KMS-11 (cell line): ENCODE data around the gene SECISBP2.

ENCODE experiments used
- H2AFZ ChIP-seq: fragments of 200-600 bp; sonication (generic); 2 replicates; pipeline ENCODE4 v1.6.1; 2016; ENCODE audit warnings: antibody characterized with exemption, mixed run types, low read depth
- H3K27ac ChIP-seq: fragments of 200-600 bp; sonication (generic); 2 replicates; pipeline ENCODE4 v1.6.1; 2016; ENCODE audit warnings: mild to moderate bottlenecking, mixed run types
- H3K27me3 ChIP-seq: fragments of 200-600 bp; sonication (generic); 2 replicates; pipeline ENCODE4 v1.6.1; 2017; ENCODE audit warnings: mild to moderate bottlenecking, low read depth, mixed run types, moderate library complexity; ENCODE audit not compliant: insufficient read depth
- H3K36me3 ChIP-seq: fragments of 200-600 bp; sonication (generic); 2 replicates; pipeline ENCODE4 v1.6.1; 2017; ENCODE audit warnings: mild to moderate bottlenecking, mixed run types; ENCODE audit not compliant: insufficient read depth
- H3K4me1 ChIP-seq: fragments of 200-600 bp; sonication (generic); 2 replicates; pipeline ENCODE4 v1.6.1; 2016; ENCODE audit warnings: mild to moderate bottlenecking, low read depth, mixed run types; ENCODE audit not compliant: poor library complexity, severe bottlenecking
- H3K4me2 ChIP-seq: fragments of 200-600 bp; sonication (generic); 2 replicates; pipeline ENCODE4 v1.7.0; 2016; ENCODE audit warnings: mild to moderate bottlenecking, mixed run types
- H3K4me3 ChIP-seq: fragments of 200-600 bp; sonication (generic); IDR thresholded peaks from 2 replicates; pipeline ENCODE4 v1.6.1; 2017; ENCODE audit warnings: low read depth, low read length, mixed read lengths; ENCODE audit not compliant: insufficient read depth
- H3K79me2 ChIP-seq: fragments of 200-600 bp; sonication (generic); 2 replicates; pipeline ENCODE4 v1.6.1; 2016; ENCODE audit warnings: low read depth, mixed run types; ENCODE audit not compliant: insufficient read depth
- H3K9ac ChIP-seq: fragments of 200-600 bp; sonication (generic); 2 replicates; pipeline ENCODE4 v1.6.1; 2016; ENCODE audit warnings: mild to moderate bottlenecking, mixed run types
- H4K20me1 ChIP-seq: fragments of 200-600 bp; sonication (generic); 2 replicates; pipeline ENCODE4 v1.6.1; 2016; ENCODE audit warnings: mild to moderate bottlenecking, mixed run types; ENCODE audit not compliant: insufficient read depth
- TF ChIP-seq, protein P1 (sequence below): fragments of 200-600 bp; sonication (generic); conservative IDR thresholded peaks from 2 replicates; pipeline ENCODE4 v1.6.1; 2017; ENCODE audit warnings: low read depth, mild to moderate bottlenecking, antibody characterized with exemption, low read length, moderate library complexity, mixed read lengths

Gene SECISBP2

DNA sequence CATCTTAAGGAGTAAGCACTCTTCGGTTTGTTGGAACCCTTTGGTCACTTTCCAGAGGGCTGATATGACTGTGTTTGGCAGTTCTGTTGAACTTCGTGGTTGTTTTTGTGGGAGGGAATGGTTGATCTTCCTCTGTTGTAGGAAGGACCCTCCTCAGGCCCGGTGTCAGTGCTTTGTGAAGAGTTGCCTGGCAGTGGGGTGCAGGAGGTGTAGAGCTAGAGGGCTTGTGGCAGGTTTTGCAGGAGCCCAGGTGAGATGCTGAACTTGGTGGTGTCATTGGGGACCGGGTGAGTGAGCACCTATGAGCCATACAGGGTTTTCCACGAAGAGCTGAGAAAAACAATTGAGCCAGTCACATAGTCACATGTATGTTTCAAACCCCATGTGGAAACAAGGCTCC, 27.2 kb downstream of the SECISBP2 start:
- Histone ChIP-seq H3K9ac (no peak overlapping the region), H3K4me3 (no peak overlapping the region), H3K27ac (no peak overlapping the region), H3K79me2 (no peaks in the 10 kb centered on the region; the same call in 1 of the 2 replicates), H4K20me1 (no peaks in the 10 kb centered on the region), H2AFZ (no peak overlapping the region), H3K27me3 (no peaks in the 10 kb centered on the region), H3K36me3 (peaks cover 5% of the 10 kb centered on the region; the same call in 1 of the 2 replicates), H3K4me2 (no peak overlapping the region), H3K4me1 (peaks cover 42% of the 10 kb centered on the region)
- TF ChIP-seq, protein P1, sequence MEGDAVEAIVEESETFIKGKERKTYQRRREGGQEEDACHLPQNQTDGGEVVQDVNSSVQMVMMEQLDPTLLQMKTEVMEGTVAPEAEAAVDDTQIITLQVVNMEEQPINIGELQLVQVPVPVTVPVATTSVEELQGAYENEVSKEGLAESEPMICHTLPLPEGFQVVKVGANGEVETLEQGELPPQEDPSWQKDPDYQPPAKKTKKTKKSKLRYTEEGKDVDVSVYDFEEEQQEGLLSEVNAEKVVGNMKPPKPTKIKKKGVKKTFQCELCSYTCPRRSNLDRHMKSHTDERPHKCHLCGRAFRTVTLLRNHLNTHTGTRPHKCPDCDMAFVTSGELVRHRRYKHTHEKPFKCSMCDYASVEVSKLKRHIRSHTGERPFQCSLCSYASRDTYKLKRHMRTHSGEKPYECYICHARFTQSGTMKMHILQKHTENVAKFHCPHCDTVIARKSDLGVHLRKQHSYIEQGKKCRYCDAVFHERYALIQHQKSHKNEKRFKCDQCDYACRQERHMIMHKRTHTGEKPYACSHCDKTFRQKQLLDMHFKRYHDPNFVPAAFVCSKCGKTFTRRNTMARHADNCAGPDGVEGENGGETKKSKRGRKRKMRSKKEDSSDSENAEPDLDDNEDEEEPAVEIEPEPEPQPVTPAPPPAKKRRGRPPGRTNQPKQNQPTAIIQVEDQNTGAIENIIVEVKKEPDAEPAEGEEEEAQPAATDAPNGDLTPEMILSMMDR, result no peak

GRCh38 chr9:89346696-89347095, 28.4 kb downstream of the SECISBP2 start:
- Histone ChIP-seq H2AFZ (no peak overlapping the region), H3K36me3 (peaks cover 10% of the 10 kb centered on the region; the same call in 1 of the 2 replicates), H3K4me3 (no peak overlapping the region), H4K20me1 (no peaks in the 10 kb centered on the region), H3K9ac (no peak overlapping the region), H3K4me2 (no peak overlapping the region), H3K4me1 (peaks cover 33% of the 10 kb centered on the region), H3K27me3 (no peaks in the 10 kb centered on the region), H3K27ac (no peak overlapping the region), H3K79me2 (no peaks in the 10 kb centered on the region; the same call in 1 of the 2 replicates)
- TF ChIP-seq, protein P1, result no peak

DNA sequence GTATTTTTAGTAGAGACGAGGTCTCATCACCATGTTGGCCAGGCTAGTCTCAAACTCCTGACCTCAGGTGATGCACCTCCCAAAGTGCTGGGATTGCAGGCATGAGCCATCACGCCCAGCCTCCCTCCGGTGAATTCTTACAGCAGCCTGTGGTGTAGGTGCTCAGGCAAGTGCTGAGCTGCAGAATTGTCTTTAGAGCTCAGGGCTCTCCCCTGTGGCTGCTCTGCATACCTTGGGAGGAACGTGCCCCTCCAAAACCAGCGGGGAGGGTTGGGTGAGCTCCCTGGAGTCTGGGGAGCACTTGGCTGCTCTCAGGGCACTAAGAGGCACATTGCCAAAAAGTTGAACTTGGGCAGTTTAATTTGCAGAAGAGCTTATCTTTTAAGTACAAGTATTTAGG, 29.4 kb downstream of the SECISBP2 start:
- Histone ChIP-seq H3K4me2 (no peak overlapping the region), H3K36me3 (peaks cover 10% of the 10 kb centered on the region; the same call in 1 of the 2 replicates), H2AFZ (no peak overlapping the region), H3K79me2 (no peaks in the 10 kb centered on the region; the same call in 1 of the 2 replicates), H3K4me1 (peaks cover 33% of the 10 kb centered on the region), H4K20me1 (no peaks in the 10 kb centered on the region), H3K4me3 (no peak overlapping the region), H3K27ac (no peak overlapping the region), H3K9ac (no peak overlapping the region), H3K27me3 (no peaks in the 10 kb centered on the region)
- TF ChIP-seq, protein P1, result no peak

GRCh38 chr9:89349607-89350006, 31.3 kb downstream of the SECISBP2 start:
- H4K20me1 ChIP-seq, result no peaks in the 10 kb centered on the region
- TF ChIP-seq, protein P1, result no peak

More at GRCh38 chr9:89349607-89350006, 31.3 kb downstream of the SECISBP2 start:
- no peak overlapping the region for H2AFZ ChIP-seq
- H3K27me3 ChIP-seq, result no peaks in the 10 kb centered on the region
- H3K4me1 ChIP-seq, result peaks cover 17% of the 10 kb centered on the region
- H3K79me2 ChIP-seq, result no peaks in the 10 kb centered on the region; the same call in 1 of the 2 replicates
- no peak overlapping the region for H3K4me3 ChIP-seq
- H3K36me3 ChIP-seq, result peaks cover 10% of the 10 kb centered on the region; the same call in 1 of the 2 replicates
- H3K27ac ChIP-seq, result no peak overlapping the region
- no peak overlapping the region for H3K9ac ChIP-seq
- H3K4me2 ChIP-seq, result no peak overlapping the region
